ENCODE results near the gene FAM229A. TPM values are rescaled to one million over a fixed set of nuclear protein-coding genes. Genes with fewer than 3 reads are reported as not detected.
"Not testable (repeated sequence)": the region's sequence is repeated elsewhere in the genome, so short reads cannot be mapped to it uniquely, and the experiment has no call there.

Gene FAM229A
- total RNA-seq, 2 experiments from 2014 or later, result 4.6 to 5.5 TPM

GRCh38 chr1:32404946-32405345 is 42.7 kb upstream of the FAM229A start:
- no peak for TF ChIP-seq CTCF (IDR thresholded peaks at IDR 0.05)
- H3K36me3 Mint-ChIP-seq (ENCODE audit: low read depth), result no peaks in the 10 kb centered on the region
- H3K27me3 Mint-ChIP-seq, result no peaks in the 10 kb centered on the region
- intact Hi-C loops (cut with micrococcal nuclease), result no loop called here
- ChIA-PET CTCF (interaction anchor here (0.8 to 1.6 kb wide), 4 partner anchors 8 to 193 kb away, joined by 3 to 4 read pairs (median 4); no protein-coding TSS in a partner anchor), POLR2A (interaction anchor here (0.7 kb wide), 1 partner anchor 10 kb away, joined by 3 read pairs; the partner anchor contains the start of gene BSDC1)
- H3K4me1 Mint-ChIP-seq (ENCODE audit: low read depth), result no peaks in the 10 kb centered on the region
- DNase-seq (no peak), ATAC-seq (no peak)
- no peak overlapping the region for H3K27ac Mint-ChIP-seq
- H3K9me3 Mint-ChIP-seq, result no peaks in the 10 kb centered on the region
- no peak overlapping the region for H3K4me3 Mint-ChIP-seq

- peak; percentile 63 for DNase-seq
- no peaks in the 10 kb centered on the region for H3K9me3 Mint-ChIP-seq
- H3K4me1 Mint-ChIP-seq (ENCODE audit: low read depth), result no peaks in the 10 kb centered on the region
- H3K36me3 Mint-ChIP-seq (ENCODE audit: low read depth), result no peaks in the 10 kb centered on the region
- no peak overlapping the region for H3K4me3 Mint-ChIP-seq
- POLR2A ChIA-PET, result interaction anchor here (1.0 to 2.0 kb wide), 2 partner anchors 10 to 12 kb away, joined by 4 to 5 read pairs; no protein-coding TSS in a partner anchor
- intact Hi-C loops (cut with micrococcal nuclease), result no loop called here
- no peaks in the 10 kb centered on the region for H3K27me3 Mint-ChIP-seq
- CTCF ChIA-PET, result interaction anchor here (0.6 to 5.5 kb wide), 27 partner anchors 10 to 897 kb away, joined by 3 to 82 read pairs (median 4); partner anchors contain the start of gene CCDC28B
- H3K27ac Mint-ChIP-seq, result no peak overlapping the region
- peak; percentile 90 for TF ChIP-seq CTCF (IDR thresholded peaks at IDR 0.05)
- ATAC-seq, result peak; percentile 86
These were observed 38.8 kb upstream of the FAM229A start for GRCh38 chr1:32400876-32401631.

- Mint-ChIP-seq H3K27ac (no peak overlapping the region), H3K4me1 (ENCODE audit: low read depth) (peaks cover 5% of the 10 kb centered on the region), H3K9me3 (no peaks in the 10 kb centered on the region), H3K4me3 (no peak overlapping the region), H3K36me3 (ENCODE audit: low read depth) (no peaks in the 10 kb centered on the region), H3K27me3 (no peaks in the 10 kb centered on the region)
- no peak for DNase-seq
- TF ChIP-seq CTCF (IDR thresholded peaks at IDR 0.05), result no peak
- CTCF ChIA-PET, result interaction anchor here (0.7 to 5.5 kb wide), 11 partner anchors 13 to 451 kb away, joined by 3 to 82 read pairs (median 4); no protein-coding TSS in a partner anchor
- no peak for ATAC-seq
- intact Hi-C loops (cut with micrococcal nuclease), result no loop called here
- POLR2A ChIA-PET, result interaction anchor here (0.6 to 2.0 kb wide), 3 partner anchors 11 to 134 kb away, joined by 3 to 5 read pairs (median 4); no protein-coding TSS in a partner anchor
These were observed 37.6 kb upstream of the FAM229A start for GRCh38 chr1:32399843-32400242.

GRCh38 chr1:32398401-32398800 is 36.1 kb upstream of the FAM229A start:
- POLR2A ChIA-PET, result interaction anchor here (1.5 kb wide), 1 partner anchor 11 kb away, joined by 4 read pairs; no protein-coding TSS in a partner anchor
- no peak for TF ChIP-seq CTCF (IDR thresholded peaks at IDR 0.05)
- Mint-ChIP-seq H3K4me3 (no peak overlapping the region), H3K27ac (no peak overlapping the region), H3K4me1 (ENCODE audit: low read depth) (peaks cover 9% of the 10 kb centered on the region), H3K9me3 (no peaks in the 10 kb centered on the region), H3K36me3 (ENCODE audit: low read depth) (no peaks in the 10 kb centered on the region), H3K27me3 (no peaks in the 10 kb centered on the region)
- intact Hi-C loops (cut with micrococcal nuclease), result no loop called here
- ATAC-seq, result no peak
- CTCF ChIA-PET, result interaction anchor here (3.1 to 5.5 kb wide), 3 partner anchors 12 to 182 kb away, joined by 21 to 82 read pairs (median 33); no protein-coding TSS in a partner anchor
- DNase-seq, result no peak

- H3K36me3 Mint-ChIP-seq (ENCODE audit: low read depth); POLR2A ChIA-PET; H3K27ac Mint-ChIP-seq; H3K4me3 Mint-ChIP-seq; intact Hi-C loops (cut with micrococcal nuclease); H3K27me3 Mint-ChIP-seq; H3K9me3 Mint-ChIP-seq; ATAC-seq; DNase-seq: not testable (repeated sequence)
- CTCF ChIA-PET, result interaction anchor here (0.6 to 1.1 kb wide), 2 partner anchors 66 to 124 kb away, joined by 3 read pairs; no protein-coding TSS in a partner anchor
- H3K4me1 Mint-ChIP-seq (ENCODE audit: low read depth), result peaks cover 19% of the 10 kb centered on the region
These were observed 34.2 kb upstream of the FAM229A start for GRCh38 chr1:32396524-32396923.

All from activated CD8-positive, alpha-beta T cell treated with anti-CD3 and anti-CD28 coated beads for 36 hours (primary cell).